Heart left ventricle (tissue), 13 donors: ENCODE data around the gene ANKS3.

Source experiments
- CTCF ChIP-seq, 12 donors: fragments of 200-600 bp; sonication (generic) in 4 of 12; IDR thresholded peaks; one replicate each; pipeline versions ENCODE4 v1.5.0 to v1.8.0; 2018 to 2022; ENCODE audit warnings: antibody characterized with exemption in 12 of 12, mild to moderate bottlenecking in 5 of 12
- POLR2A ChIP-seq, 2 donors: fragments of 450-650 bp; IDR thresholded peaks; one replicate each; pipeline ENCODE4 v1.6.1; 2017; ENCODE audit warnings: antibody characterized with exemption in 2 of 2, mild to moderate bottlenecking in 2 of 2, moderate library complexity in 2 of 2
- donor health status: ischemic (EF 13 %, LVEDD 7.1; RV severe dilation, severe dysfunction).
- donor health status: DM: no; HTN: yes; CAD: no.
- donor health status: DM: no; HTN: no; CAD: no.
- donor health status: ischemic (EF 25% LVEDD 6.9; RV normal size, moderate dysfunction).
- donor health status: ischemic (EF 25% LVEDD 5.7; RV mildly dilated, moderate dysfunction).
- donor health status: ischemic (EF 35%, LVEDD 5.7; RV mildly dilated, moderate dysfunction).
- donor health status: nonischemic (EF 11% LVEDD 7.7; RV severe dilation, severe dysfunction).
- donor health status: DM: yes; HTN: yes; CAD: no.
- donor health status: PGD.
- donor health status: ischemic (EF 29% LVEDD 5.4; RV normal size, mild dysfunction).
- donor health status: nonischemic (EF 23%, LVEDD 6.1; RV moderate dilation, normal function).

DNA sequence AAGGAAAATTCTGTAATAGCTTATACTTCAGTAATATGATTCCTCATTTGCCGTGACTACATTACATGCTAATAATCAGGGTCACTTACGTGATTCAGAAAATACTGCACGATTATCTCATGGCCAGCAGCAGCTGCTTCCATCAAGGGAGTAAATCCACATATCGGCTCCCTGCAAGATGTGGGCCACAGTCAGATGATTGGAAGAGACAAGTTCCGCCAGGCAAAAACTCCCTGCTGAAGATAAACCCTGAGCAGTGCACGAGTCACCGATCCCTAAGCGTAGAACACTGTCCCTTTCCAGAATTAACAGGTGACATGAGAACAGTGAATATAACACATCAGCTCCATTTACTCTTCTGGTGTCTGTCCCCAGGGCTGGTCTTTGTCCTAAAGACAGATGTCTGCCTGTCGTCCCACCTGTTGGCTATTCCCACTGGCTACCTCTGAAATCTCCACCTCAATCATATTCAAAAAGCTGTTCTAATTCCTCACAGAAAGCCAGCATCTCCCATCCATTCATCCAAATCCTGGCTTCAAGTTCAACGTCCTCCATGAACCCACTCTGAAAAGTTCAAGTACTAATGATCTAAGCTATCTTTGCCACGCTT, 9.3 kb downstream of the ANKS3 start:
- TF ChIP-seq CTCF (IDR thresholded peaks at IDR 0.05) (no peak), POLR2A (IDR thresholded peaks at IDR 0.05) (no peak)
